Stimulated activated CD4-positive, alpha-beta T cell treated with anti-CD3 and anti-CD28 coated beads, TNF-alpha, amount 100 ng/mL, for 24 hours (primary cell): ENCODE results near the gene ADGRF3.
"Not testable (repeated sequence)": the region's sequence is repeated elsewhere in the genome, so short reads cannot be mapped to it uniquely, and the experiment has no call there.

ENCODE experiments used
- DNase-seq, 3 experiments: peaks; one replicate each; pipeline ENCODE4 v3.0.0-alpha.2; 2020; ENCODE audit warnings: low read depth in 3 of 3

ADGRF3 gene

GRCh38 chr2:26346454-26347053, at the start of gene ADGRF3:
Gene ADGRF3 (minus strand): TSS chr2:26346789. CDS start chr2:26346234, 555 bp downstream.
- peak; percentile 14 to 61 (median 45) for DNase-seq

GRCh38 chr2:26395394-26395793, 48.8 kb upstream of the ADGRF3 start:
- no peak for DNase-seq

- DNase-seq = no peak
Observed at GRCh38 chr2:26394694-26395093, 48.1 kb upstream of the ADGRF3 start.

- DNase-seq = no peak
Observed at GRCh38 chr2:26387189-26387588, 40.6 kb upstream of the ADGRF3 start.

- DNase-seq = no peak
Observed at GRCh38 chr2:26384597-26384996, 38.0 kb upstream of the ADGRF3 start.

- DNase-seq = no peak
Observed at GRCh38 chr2:26384183-26384582, 37.6 kb upstream of the ADGRF3 start.

GRCh38 chr2:26382564-26382963, 36.0 kb upstream of the ADGRF3 start:
- no peak for DNase-seq

GRCh38 chr2:26380281-26380680, 33.7 kb upstream of the ADGRF3 start:
- no peak for DNase-seq

- no peak for DNase-seq
Observed at GRCh38 chr2:26376799-26377198, 30.2 kb upstream of the ADGRF3 start.

- not testable (repeated sequence) for DNase-seq
Observed at GRCh38 chr2:26370909-26371308, 24.3 kb upstream of the ADGRF3 start.

GRCh38 chr2:26369664-26370063, 23.1 kb upstream of the ADGRF3 start:
- DNase-seq = not testable (repeated sequence)

GRCh38 chr2:26366957-26367356, 20.4 kb upstream of the ADGRF3 start:
- DNase-seq = no peak

GRCh38 chr2:26364669-26365068, 18.1 kb upstream of the ADGRF3 start:
- DNase-seq = no peak

- DNase-seq = no peak
Observed at GRCh38 chr2:26363958-26364357, 17.4 kb upstream of the ADGRF3 start.

GRCh38 chr2:26363323-26363722, 16.7 kb upstream of the ADGRF3 start:
- DNase-seq = no peak

- DNase-seq = no peak
Observed at GRCh38 chr2:26359886-26360473, 13.4 kb upstream of the ADGRF3 start.

- no peak for DNase-seq
Observed at GRCh38 chr2:26356771-26357170, 10.2 kb upstream of the ADGRF3 start.

GRCh38 chr2:26356111-26356510, 9.5 kb upstream of the ADGRF3 start:
- DNase-seq = no peak

GRCh38 chr2:26355038-26355995, 8.7 kb upstream of the ADGRF3 start:
- no peak for DNase-seq

- DNase-seq = not testable (repeated sequence)
Observed at GRCh38 chr2:26354469-26354868, 7.9 kb upstream of the ADGRF3 start.

GRCh38 chr2:26352892-26353291, 6.3 kb upstream of the ADGRF3 start:
- DNase-seq = no peak

GRCh38 chr2:26351375-26352090, 4.9 kb upstream of the ADGRF3 start:
- no peak for DNase-seq
